Mucosa of stomach (tissue), 1 donor: ENCODE results near the gene H1-8.
"Not testable (repeated sequence)": the region's sequence is repeated elsewhere in the genome, so short reads cannot be mapped to it uniquely, and the experiment has no call there.

ENCODE experiments used
- H3K27me3 ChIP-seq: one replicate; pipeline ENCODE4 v1.7.0; 2013; ENCODE audit warnings: mild to moderate bottlenecking, low read length; ENCODE audit not compliant: control insufficient read depth, insufficient read depth
- H3K36me3 ChIP-seq: one replicate; pipeline ENCODE4 v1.7.0; 2013; ENCODE audit warnings: low read length; ENCODE audit not compliant: control insufficient read depth, insufficient read depth
- H3K4me1 ChIP-seq: one replicate; pipeline ENCODE4 v1.7.0; 2013; ENCODE audit warnings: mild to moderate bottlenecking, low read length; ENCODE audit not compliant: control insufficient read depth, insufficient read depth
- H3K4me3 ChIP-seq: one replicate; pipeline ENCODE4 v1.7.0; 2013; ENCODE audit warnings: low read length
- H3K9ac ChIP-seq: one replicate; pipeline ENCODE4 v1.7.0; 2013; ENCODE audit warnings: mild to moderate bottlenecking, low read length, moderate library complexity
- H3K9me3 ChIP-seq: one replicate; pipeline ENCODE4 v1.7.0; 2013; ENCODE audit warnings: mild to moderate bottlenecking, low read length, moderate library complexity; ENCODE audit not compliant: control insufficient read depth
- donor health status: Pancreatic carcinoma.

The H1-8 gene

DNA sequence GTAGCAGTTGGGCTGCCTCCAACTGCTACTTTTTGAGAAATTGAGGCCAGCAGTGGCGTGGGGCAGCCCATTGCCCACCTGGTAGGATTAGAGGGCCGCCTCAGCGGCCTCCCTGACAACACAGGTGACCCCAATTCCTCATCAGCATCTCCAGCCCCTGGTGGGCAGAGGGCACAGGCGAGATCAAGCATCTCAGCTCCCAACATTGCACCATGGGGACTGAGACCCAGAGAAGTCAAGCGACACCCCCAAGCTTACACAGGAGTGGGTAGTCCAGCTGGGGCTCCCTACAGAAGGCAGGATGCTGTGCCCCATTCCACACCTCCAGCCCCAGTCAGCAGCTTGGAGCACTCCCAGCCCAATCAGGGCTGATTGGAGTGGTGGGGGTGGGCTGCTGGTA, 228 bp upstream of the H1-8 start:
- Histone ChIP-seq H3K27me3 (no peaks in the 10 kb centered on the region), H3K9me3 (no peaks in the 10 kb centered on the region), H3K9ac (no peak overlapping the region), H3K36me3 (no peaks in the 10 kb centered on the region), H3K4me1 (no peaks in the 10 kb centered on the region), H3K4me3 (no peak overlapping the region)

DNA sequence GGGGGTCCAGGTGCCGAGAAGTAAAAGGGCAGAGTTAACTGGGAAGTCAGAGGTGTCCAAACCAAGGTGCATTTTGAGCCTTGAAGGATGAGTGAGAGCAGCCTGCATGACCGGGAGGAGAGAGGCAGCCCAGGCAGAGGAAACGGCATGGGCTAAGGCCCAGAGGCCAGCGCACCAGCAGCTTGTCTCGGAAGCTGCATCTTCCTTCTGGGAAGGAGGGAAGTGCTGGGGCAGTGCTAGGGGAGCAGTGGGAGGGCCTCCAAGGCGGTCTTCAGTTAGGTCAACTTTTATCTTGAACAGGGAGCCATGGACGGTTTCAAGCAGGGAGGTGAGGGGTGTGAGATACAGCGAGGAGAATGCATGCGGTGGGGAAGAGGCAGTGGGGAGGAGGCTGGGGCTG, 1.0 kb downstream of the H1-8 start:
- no peak overlapping the region for H3K4me3 ChIP-seq
- H3K9ac ChIP-seq: no peak overlapping the region
- H3K36me3 ChIP-seq: no peaks in the 10 kb centered on the region
- H3K27me3 ChIP-seq: no peaks in the 10 kb centered on the region
- no peaks in the 10 kb centered on the region for H3K9me3 ChIP-seq
- no peaks in the 10 kb centered on the region for H3K4me1 ChIP-seq

DNA sequence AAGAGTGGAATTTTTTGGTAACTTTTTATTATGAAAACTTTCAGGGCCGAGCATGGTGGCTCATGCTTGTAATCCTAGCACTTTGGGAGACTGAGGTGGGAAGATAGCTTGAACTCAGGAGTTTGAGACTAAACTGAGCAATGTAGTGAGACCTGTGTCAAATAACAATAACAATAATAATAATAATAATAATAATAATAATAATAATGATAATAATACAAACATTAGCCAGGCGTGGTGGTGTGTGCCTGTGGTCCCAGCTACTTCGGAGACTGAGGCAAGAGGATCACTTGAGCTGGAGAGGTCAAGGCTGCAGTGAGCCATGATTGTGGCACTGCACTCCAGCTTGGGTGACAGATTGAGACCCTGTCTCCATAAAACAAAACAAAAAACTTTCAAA, 3.0 kb downstream of the H1-8 start:
- H3K36me3 ChIP-seq, H3K4me3 ChIP-seq, H3K27me3 ChIP-seq, H3K9ac ChIP-seq, H3K4me1 ChIP-seq, H3K9me3 ChIP-seq: not testable (repeated sequence)

DNA sequence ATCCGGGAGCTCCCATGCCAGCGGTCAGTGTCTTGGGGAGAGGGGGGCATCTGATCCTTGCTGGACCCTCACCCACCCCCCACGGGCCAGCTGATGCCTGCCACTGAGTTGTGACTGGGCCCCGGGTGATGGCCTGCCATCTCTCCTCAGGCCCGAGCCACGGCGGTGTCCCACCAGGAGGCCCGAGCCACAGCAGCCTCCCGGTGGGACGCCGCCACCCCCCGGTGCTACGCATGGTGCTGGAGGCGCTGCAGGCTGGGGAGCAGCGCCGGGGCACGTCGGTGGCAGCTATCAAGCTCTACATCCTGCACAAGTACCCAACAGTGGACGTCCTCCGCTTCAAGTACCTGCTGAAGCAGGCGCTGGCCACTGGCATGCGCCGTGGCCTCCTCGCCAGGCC, 4.3 kb downstream of the H1-8 start:
- H3K4me3 ChIP-seq: no peak overlapping the region
- no peaks in the 10 kb centered on the region for H3K9me3 ChIP-seq
- H3K4me1 ChIP-seq: no peaks in the 10 kb centered on the region
- H3K9ac ChIP-seq: no peak overlapping the region
- H3K27me3 ChIP-seq: no peaks in the 10 kb centered on the region
- H3K36me3 ChIP-seq: no peaks in the 10 kb centered on the region

DNA sequence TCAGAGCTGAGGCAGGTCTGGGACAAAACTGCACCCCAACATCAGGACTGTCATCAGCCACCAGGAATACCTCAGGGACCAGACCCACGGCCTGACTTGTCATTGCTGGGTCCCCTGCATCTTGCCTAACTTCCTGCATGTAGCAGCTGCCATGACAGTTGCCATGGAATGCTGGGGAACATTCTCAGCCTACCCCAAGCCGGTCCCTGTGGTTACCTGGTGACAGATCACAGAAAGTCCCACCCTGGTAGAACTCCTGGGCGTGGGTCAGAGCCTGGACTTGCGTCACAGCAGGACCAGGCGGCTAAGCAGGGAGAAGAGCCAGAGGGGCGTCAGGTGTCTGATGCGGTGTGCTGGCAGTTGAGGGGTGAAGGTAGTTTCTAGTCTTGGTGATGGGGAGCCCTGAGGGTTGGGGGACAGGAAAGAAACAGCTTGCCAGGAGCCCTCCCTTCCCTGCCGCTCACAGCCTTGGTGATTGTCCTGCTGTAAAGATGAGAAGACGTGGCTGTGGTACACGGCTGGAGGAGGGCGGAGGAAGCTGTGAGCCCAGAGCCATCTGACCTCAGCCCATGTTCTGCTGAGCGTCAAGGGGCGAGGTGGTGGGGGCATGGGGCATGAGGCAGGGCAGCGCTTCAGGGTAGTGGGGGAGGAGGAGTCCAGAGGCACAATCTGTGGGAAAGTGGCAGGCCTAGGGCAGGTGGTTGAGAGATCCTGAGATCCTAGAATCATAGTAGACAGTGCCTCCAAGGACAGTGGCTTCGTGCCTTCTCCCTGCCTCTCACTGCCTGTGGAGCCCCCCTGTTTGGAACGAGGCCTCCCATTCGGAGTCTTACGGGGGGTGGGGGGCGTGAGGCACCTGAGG, 5.4 kb downstream of the H1-8 start:
- no peaks in the 10 kb centered on the region for H3K36me3 ChIP-seq
- H3K4me3 ChIP-seq: no peak overlapping the region
- no peak overlapping the region for H3K9ac ChIP-seq
- peaks cover 2% of the 10 kb centered on the region for H3K4me1 ChIP-seq
- no peaks in the 10 kb centered on the region for H3K27me3 ChIP-seq
- no peaks in the 10 kb centered on the region for H3K9me3 ChIP-seq

DNA sequence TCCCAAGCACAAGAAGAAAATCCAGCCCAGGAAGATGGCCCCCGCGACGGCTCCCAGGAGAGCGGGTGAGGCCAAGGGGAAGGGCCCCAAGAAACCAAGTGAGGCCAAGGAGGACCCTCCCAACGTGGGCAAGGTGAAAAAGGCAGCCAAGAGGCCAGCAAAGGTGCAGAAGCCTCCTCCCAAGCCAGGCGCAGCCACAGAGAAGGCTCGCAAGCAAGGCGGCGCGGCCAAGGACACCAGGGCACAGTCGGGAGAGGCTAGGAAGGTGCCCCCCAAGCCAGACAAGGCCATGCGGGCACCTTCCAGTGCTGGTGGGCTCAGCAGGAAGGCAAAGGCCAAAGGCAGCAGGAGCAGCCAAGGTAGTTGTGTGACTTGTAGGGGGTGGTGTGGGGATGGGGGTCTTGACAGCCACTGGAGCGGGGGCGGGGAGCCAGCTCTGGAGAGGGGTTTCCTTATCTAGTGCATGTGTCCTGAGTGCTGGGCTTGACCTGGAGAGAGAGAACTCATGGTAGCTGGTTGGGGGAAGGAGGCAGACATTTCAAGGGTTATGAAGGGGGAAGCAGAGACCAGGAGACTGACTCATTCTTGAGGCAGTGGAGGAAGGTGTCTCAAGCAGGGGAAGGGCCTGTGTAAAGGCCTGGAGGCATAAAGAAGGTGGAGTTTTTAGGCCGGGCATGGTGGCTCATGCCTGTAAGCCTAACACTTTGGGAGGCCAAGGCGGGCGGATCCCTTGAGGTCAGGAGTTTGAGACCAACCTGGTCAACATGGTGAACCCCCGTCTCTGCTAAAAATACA, 6.2 kb downstream of the H1-8 start:
- Histone ChIP-seq H3K4me1 (peaks cover 9% of the 10 kb centered on the region), H3K36me3 (no peaks in the 10 kb centered on the region), H3K9ac (no peak overlapping the region), H3K27me3 (no peaks in the 10 kb centered on the region), H3K4me3 (no peak overlapping the region), H3K9me3 (no peaks in the 10 kb centered on the region)

DNA sequence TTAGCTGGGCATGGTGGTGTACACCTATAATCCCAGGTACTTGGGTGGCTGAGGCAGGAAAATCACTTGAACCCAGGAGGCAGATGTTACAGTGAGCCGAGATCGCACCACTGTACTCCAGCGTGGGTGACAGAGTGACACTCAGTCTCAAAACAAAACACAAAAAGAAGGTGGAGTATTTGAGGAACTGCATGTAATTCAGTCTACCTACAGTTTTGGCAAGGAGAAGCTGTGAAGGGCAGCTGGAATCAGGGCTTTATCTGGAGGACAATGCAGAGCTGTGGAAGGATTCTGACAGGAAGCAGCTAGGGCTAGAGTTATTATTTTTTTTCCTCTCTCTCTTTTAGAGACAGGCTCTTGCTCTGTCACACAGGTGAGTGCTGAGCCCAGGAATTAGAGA, 6.8 kb downstream of the H1-8 start:
- Histone ChIP-seq H3K9me3 (no peaks in the 10 kb centered on the region), H3K36me3 (no peaks in the 10 kb centered on the region), H3K9ac (no peak overlapping the region), H3K4me1 (peaks cover 9% of the 10 kb centered on the region), H3K27me3 (no peaks in the 10 kb centered on the region), H3K4me3 (no peak overlapping the region)

DNA sequence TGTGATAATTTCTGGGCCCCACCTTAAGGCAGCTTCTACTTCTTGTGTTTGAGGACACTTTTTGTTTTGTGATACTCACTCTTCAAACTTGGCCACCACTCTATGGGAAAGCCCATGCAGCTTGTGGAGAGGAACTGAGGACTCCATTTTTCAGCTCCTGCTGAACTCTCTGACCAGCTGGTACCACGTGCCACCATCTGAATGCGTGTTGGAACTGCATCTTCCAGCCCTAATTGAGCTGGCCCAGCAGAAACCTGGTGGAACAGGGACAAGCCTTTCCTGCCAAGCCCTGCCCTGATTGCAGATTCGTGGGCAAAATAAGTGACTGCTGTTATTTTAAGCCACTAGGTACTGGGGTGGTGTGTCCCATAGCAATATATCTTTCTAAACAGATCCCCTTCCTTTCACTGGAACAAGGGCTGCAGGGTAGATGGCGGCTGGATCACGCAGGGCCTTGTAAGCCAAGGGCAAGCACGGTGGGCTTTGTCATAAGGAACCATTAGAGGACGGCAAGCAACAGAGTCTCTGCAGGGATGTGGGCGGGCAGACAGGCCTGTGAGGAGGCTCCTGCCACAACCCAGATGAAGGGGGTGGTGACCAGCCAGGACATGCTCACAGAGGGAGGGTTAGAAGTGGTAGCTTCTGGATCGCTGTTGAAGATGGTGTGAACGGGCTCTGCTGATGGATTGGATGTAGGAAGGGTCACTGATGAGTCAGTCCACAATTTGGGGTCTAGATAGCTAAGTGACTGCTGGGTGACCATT, 9.5 kb downstream of the H1-8 start:
- H3K4me3 ChIP-seq: no peak overlapping the region
- no peak overlapping the region for H3K9ac ChIP-seq
- no peaks in the 10 kb centered on the region for H3K27me3 ChIP-seq
- no peaks in the 10 kb centered on the region for H3K9me3 ChIP-seq
- no peaks in the 10 kb centered on the region for H3K36me3 ChIP-seq
- peaks cover 9% of the 10 kb centered on the region for H3K4me1 ChIP-seq

DNA sequence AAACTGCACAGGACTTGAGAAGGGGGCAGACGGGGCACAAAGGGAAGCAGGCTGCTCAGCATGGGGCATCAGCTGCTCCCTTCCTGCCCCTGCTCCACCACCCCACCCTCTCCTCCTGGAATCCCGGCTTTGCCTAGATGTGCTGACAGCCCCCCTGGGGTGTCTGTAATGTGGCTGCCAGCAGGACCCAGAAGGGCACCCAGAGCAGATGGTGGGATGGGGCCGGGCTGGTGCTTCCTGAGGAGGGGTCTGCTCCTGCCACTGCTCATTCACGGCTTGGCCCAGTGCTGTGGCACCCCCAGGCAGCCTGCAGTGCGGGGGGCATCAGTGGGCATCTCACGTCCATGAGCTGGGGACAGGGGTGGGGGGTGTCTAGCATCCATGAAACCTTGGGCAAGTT, 10.2 kb downstream of the H1-8 start:
- H3K4me3 ChIP-seq: no peak overlapping the region
- H3K4me1 ChIP-seq: peaks cover 9% of the 10 kb centered on the region
- H3K36me3 ChIP-seq: no peaks in the 10 kb centered on the region
- no peaks in the 10 kb centered on the region for H3K27me3 ChIP-seq
- H3K9me3 ChIP-seq: no peaks in the 10 kb centered on the region
- no peak overlapping the region for H3K9ac ChIP-seq

DNA sequence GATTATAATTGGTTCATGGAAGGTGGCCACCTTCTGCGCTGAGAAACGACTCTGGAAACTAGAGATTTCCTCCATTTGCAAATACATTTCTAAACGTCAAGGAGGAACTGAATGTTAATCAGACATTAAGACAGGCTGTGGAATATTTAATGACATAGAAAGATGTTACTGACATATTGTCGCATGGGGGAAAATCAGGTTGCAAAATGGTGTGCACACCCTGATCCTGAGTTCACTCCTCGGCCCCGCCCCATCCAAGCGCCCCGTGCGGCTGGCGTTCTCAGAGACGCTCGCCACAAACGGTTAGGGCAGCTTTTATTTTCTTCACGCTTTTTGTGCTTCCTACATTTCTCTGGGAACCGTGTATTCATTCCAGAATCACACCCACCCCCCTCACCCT, 10.7 kb downstream of the H1-8 start:
- Histone ChIP-seq H3K4me3 (no peak overlapping the region), H3K9ac (no peak overlapping the region), H3K36me3 (no peaks in the 10 kb centered on the region), H3K27me3 (no peaks in the 10 kb centered on the region), H3K4me1 (peaks cover 9% of the 10 kb centered on the region), H3K9me3 (no peaks in the 10 kb centered on the region)

DNA sequence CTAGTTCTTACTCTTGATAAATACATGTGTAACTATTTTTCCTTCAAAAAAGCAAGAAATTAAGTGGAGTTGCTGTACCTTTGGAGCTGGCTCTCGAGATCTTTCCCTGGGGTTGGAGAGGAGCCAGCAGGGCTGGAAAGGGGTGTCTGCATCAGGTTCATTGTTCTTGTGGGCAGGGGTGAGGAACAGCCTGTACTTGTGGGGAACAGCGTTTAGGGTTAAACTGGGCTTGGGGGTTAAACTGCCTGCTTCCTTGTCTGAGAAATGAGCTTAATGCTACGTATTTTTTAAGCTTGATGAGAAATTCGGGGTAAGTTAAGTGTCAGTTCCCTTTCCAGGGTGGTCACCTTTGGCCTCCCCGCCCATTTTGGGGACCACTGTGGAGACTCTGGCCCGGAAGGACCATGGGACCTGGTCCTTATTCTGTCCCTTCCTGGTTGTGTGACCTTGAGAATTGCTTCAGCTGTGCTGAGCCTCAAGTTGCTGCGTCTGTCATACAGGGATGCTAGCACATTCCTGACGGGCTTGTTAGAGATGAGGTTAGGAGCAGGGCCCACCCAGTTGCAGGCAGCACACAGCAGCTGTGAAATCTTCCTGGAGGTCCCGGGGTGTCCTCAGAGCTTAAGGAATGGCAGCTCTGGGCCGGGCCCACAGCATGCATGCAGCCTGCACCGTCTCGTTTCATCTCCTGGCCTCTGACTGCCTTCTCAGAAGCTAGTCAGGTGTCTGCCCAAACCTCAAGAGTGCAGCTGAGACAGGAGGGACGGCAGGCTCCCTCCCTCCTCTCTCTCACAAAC, 11.6 kb downstream of the H1-8 start:
- Histone ChIP-seq H3K4me3 (no peak overlapping the region), H3K27me3 (no peaks in the 10 kb centered on the region), H3K9me3 (no peaks in the 10 kb centered on the region), H3K36me3 (no peaks in the 10 kb centered on the region), H3K9ac (no peak overlapping the region), H3K4me1 (peaks cover 9% of the 10 kb centered on the region)
